HG02943 (cell line): ENCODE data around the gene CLIC1.

Source experiments
- ATAC-seq: cut with Tn5 transposase; IDR thresholded peaks from one replicate; pipeline ENCODE4 v1.9.1; 2021; ENCODE audit warnings: mild to moderate bottlenecking, low read depth, moderate library complexity; ENCODE audit not compliant: unreplicated experiment

The CLIC1 gene

DNA sequence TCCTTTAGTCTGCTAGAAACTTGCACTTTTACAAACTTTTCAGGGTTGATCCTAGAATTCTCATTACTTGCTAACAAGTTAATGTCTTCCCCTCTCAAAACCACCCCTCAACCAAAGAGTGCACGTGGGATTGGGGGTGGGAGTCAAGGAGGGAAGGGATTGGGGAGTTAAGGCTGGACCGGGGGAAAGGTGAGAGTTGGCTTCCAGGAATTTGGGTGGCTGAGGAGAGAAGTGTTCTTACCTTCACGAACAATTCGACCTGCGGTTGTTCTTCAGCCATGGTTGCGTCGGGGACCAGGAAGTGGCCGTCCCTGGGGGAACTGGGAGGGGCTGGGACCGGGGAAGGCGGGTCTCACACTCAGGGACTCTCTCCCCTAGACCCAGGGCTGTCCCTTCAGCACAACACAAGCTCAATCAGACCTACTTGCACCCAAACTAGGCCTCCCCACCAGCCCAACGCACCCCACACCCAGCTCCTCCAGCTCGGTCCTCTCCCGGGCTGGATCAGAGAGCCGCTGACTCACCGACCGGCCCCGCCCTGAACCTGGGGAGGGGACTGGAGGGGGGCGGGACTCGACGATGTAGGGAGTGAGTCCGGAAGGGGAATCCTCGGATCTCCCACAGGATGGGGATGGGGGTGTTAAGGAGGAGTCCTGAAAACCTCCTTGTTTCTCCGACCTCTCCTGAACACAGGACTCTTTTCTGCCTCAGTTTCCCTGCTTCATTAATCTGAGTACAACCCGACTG is at the start of gene CLIC1:
Gene CLIC1, minus strand, starts transcription at position 510 of the 747 bp plus-strand sequence. Its CDS starts 230 bp downstream, at position 280.
- ATAC-seq = no peak

DNA sequence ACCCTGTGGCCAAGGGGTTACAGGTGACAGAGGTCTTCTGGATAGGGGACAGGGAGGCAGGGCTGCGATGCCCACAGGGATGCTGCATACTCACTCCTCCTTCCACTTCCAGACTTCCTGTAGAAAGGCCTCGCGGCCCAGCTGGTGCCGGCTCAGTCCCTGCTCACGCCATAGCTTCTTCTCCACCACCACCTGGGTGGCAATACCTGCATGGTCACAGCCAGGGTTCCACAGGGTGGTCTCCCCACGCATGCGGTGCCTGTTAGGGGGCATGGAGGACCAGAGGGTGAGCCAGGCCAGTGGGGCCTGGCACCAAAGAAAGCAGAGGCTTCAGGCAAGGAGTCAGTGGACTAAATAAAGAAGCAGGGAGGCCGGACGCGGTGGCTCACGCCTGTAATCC is 49.1 kb upstream of the CLIC1 start:
- no peak for ATAC-seq

DNA sequence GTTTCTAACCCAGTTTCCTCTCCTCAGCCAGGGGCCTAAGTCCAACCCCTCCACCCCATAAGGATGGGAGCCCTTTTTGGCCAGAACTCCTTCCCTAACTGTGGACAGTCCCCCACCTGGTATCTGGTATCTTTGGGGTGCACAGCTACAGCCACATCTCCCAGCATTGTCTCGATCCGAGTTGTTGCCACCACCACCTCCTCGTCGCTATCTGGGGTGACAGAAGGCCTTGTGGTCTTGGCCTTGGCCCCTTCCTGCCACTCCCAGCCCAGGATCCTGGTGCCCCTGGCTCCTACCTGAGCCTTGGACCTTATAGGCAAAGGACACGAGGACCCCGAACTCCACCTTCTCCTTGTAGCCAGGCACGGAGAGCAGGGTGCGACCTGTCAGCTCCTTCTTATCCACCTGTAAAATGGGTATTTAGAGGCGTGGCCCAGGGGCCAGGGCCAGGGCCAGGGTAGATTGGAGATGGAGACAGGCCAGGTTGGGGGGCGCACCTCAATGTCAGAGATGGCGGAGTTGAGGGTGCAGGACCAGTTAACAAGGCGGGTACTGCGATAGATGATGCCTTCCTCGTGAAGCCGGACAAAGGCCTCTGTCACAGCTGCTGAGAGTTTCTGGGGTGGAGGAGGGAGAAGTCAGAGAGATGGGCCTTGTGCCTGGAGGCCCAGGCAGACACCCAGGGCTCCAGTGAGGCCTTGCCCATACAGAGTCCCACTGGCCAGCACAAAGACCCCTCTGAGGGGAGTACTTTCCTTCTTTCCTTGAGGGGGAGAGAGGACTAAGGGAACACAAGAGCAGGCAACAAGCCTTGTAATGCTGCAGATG is 48.0 kb upstream of the CLIC1 start:
- no peak for ATAC-seq

DNA sequence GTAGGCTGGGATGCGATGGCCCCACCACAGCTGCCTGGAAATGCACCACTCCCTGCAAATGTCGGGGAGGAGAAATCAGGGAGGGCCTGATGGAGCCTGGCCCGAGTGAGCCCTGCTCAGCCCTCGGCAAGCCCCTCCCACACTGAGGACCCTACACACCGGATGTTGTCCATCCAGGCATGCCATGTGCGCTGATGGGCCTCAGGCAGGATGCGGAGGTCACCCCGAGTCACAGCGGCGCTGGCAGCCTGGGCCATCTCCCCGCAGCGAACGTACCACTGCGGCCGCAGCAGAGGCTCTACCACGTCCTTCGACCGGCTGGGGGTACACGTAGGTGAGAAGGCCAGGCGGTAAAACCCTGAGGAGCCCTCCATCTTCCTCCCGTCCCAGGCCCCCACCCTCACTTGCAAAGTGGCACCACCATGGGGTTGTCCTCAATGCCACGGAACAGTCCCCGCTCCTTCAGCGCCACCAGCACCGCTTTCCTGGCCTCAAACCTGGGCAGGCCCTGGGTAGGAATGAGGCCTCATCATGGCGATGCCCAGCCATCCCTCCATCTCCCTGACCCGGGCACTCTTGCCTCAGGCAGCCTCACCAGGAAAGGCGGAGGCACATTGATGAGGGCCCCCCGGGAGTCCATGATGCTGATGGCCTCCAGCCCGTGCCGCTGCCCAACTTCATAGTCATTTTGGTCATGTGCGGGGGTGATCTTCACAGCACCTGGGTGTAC is 46.0 kb upstream of the CLIC1 start:
- ATAC-seq = no peak

DNA sequence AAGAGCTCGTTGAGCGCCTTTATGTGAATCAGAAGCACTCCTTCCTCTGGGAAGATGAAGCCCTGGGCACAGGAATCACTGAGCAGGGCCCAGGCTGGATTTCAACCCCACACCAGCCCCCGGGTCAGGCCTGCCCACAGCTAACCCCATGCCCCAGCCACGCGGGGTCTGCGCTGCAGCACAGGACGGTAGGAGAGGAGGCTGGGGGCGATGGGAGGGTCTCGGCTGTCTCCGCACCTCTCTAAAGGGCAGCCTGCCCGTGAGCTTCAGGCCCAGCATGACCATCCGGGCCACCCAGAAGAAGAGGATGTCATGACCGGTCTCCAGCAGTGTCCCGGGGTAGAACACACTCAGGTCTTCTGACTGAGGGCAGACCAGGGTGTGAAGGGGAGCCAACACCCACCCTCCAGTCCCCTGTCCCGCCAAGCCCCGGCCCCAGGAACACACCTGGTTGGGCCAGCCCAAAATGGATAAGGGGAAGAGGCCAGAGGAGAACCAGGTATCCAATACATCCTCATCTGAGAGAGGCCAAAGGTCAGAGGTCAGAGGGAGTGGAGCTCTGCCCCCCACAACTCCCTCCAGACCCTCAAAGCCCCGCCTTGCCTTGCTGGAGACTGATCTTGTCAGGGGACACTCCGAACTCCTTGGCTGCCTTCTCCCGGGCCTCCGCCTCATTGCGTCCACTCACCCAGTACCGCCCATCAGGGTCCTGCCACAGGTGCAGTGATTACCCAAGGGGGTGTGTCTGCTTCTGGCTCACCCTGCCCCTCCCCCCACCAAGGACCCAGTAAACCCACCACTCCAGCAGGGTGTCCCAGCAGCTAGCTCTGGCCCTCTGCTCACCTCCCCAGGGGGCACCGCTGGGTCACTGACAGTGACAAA is 45.2 kb upstream of the CLIC1 start:
- ATAC-seq = no peak

DNA sequence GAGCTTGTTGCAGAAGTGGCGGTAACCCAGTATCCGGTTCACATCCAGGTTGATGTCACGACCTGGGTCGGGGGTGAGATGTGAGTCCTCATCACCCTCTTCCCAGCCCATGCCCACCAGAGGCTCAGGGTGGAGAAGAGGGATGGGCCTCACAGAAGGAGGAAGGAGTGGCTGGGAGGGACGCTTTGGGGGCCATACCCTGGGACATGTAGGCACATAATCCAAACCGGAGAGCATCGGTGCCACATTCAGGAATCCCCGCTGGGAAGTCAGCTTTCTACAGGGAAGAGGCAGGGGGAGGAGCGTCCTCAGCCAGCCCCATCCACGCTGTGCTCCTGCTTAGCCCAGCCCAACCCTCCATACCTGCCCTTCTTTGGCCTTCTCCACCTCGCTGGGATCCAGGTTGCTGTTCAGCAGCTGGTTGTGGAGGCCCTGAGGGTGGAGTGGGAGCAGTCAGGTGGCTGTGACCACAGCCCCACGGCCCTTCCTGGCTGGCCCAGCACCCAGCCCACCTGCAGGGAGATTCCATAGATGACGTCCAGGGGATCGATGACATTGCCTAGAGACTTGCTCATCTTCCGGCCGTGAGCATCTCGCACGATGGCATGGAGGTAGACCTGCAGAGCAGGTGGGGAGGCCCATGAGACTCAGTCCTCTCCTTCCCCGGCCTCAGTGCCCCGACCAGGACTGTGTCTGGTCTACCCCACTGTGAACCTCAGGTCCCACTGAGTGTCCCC is 44.3 kb upstream of the CLIC1 start:
- no peak for ATAC-seq

DNA sequence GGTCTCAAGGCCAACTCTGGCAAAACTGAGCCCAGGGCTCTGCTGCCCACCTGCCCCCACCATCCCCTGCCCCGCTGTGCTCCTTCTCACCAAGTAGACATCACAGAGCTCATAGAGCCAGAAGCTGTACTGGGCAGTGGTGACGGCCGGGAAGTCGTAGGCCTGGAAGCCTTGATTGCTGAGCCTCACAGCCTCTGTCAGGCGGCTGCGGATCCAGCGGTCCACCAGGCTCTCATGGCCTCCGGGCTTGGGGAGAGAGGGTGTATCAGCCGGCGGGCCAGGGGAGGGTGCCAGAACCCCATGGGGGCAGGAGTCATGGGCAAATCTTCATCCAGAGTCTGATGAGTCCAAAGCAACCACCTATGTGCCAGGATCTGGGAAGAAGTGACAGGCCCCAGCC is 43.6 kb upstream of the CLIC1 start:
- ATAC-seq = no peak

DNA sequence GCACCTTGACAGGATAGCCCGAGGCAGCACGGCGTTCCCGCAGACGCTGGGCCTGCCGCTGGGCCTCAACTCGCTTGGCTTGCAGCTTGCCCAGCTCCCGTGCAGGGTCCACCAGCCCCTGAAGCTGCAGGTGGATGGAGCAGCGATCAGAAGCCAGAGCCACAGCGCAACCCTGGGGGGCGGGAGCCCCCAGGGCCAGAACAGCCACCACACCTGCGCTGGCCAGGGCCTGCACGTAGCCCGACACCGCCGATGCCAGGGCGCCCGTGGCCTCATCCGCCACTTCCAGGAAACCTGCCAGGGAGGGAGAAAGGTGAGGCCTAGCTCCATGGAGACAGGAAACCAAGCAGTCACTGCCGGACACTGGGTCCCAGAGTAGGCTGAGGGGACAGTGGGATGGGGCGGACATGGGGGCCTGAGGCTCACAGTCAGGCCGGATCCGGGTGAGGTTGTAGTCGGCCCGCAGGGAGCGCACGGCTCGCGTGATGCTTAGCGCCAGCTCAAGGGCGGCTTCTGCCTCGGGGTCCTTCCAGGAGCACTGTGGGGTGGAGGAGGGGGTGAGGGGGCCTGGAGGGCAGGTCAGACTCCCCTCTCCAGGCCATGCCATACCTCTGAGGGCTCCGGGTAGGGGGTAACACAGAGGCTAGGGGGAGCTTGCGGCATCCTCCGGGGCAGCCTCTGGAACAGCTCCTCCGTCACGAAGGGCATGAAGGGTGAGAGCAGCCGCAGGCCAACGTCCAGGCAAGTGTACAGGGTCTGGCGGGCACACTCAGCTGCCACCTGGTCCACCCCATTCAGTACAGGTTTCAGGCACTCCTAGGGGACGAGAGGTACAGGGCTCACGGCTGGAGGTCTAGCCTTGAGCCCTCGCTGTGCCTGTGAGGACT is 42.9 kb upstream of the CLIC1 start:
- ATAC-seq = no peak

DNA sequence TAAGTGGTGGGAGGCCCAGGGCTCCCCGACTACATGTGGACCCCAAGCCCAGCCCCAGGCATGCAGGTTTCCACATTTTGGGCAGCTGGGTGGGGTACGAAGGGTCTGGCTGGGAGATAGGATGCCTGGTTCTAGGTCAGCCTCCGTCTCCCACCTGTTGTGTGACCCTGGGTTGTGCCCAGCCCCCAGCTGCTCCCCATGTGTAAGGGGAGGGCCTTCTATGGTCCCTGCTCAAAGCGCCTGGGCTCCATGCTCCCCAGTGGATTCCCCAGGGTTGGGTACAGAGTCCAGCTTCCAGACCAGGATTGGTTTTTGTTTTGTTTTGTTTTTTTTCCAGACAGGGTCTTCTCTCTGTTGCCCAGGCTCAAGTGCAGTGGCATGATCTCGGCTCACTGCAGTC is 41.9 kb upstream of the CLIC1 start:
- no peak for ATAC-seq

DNA sequence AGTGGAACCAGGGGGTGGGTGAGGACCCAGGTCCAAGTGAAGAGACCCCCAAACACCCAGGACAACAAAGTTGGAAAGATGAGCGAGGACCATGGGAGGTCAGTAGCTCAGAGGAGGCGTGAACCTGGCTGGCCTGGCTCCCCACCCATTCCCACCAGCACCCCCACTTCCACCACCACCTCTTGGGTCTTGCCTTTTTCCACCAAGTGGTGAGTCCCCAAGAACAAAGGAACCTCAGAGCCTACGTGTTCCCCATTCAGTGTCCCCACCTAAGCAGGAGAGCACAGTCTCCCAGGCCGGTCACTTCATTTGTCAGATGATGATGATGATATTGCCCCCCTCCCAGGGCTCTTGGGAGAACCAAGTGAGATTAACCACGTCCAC is 41.3 kb upstream of the CLIC1 start:
- no peak for ATAC-seq

DNA sequence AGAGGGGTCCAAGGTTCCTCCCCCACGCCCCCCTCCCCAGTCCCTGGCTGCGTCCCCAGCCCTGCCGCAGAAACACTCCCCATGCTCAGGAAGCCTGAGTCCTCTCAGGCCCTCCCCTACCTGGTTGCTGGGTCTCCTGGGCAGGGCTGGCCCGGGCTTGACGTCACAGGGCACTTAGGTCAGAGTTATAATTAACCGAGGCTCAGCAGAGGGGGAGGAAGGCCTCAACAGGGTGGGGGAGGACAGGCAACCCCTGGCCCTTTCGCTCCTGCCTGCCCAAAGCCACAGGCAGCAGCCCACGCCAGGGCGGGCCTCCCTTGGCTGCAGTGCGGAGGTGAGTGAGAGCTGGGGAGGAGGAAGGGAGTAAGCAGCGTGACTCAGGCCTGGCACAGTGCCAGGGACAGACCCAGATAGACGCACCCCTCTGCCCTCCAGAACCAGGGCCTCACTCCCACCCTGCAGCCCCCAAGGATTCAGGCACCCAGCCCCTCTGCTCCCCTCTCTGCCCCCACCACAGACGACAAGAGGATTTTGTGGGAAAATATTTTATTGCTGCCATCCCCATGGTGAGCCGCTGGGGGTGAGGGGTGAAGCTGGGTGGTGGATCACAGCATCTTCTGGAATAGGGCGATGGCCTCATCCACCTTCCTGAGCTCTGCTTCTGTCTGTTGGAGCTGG is 40.8 kb upstream of the CLIC1 start, which contains the start of gene VWA7:
Gene VWA7, minus strand, starts transcription at position 340 of the 678 bp plus-strand sequence. CDS start 549 bp downstream, outside the sequence.
- ATAC-seq = no peak

DNA sequence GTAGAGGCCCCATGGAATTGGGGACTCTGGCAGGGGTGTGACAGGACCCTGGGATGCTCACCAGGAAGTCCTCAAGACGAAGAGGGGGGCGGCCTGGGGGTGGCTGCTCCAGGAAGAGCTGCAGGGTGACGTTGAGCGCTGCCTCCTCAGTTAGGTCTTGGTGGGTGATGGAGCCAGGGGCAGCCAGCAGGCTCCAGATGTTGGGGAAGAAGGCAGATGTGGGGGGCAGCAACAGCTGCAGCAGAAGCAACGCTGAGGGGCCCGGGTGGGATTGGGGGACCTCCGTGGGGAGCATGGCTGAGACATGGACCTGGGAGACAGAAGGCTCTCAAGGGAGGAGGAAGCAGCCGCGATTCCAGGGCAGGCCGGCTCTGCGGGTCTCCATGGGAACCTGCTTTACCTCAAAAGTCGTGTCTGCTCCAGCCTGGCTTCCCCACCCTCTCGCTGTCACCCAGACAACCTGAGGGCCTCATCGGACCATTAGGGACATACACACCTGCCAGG is 40.2 kb upstream of the CLIC1 start:
- ATAC-seq = no peak

DNA sequence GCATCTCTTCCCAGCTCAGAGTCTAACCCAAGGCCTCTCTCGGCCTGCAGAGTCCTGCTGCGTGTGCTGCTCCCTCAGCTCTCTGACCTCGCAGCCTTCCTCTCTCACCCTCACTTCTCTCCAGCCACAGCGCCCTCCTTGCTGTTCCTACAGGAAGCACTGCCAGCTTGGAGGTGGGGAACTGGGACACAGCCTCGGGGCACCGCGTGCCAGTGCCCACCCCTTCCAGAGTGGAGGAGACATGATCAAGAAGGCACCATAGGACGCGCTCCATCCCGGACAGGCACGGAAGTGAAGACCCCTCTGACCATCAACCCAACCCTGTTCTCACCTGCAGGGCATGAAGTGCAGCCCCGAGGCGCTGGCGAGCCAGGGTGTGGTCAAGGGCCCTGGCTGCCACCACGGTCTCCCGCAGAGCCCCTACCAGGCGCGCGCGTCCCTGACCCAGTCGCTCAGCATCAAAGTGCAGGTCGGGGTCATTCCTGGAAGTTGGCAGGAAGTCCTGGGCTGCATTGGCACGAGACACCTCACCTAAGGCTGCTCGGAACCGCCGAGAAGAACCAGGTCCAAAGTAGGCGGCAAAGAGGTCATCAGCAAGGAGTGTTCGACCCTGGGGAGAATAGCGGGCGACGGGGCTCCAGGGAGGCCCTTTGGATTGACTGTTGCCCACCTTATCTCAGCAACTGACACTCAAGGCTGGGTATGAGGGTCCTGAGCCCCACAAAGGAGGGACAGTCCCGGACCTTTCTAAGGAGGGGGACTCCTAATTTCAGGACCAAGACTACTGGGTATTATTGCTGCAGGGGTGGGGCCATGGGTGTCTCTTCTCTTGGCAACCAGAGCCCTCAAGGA is 39.5 kb upstream of the CLIC1 start:
- ATAC-seq = no peak

DNA sequence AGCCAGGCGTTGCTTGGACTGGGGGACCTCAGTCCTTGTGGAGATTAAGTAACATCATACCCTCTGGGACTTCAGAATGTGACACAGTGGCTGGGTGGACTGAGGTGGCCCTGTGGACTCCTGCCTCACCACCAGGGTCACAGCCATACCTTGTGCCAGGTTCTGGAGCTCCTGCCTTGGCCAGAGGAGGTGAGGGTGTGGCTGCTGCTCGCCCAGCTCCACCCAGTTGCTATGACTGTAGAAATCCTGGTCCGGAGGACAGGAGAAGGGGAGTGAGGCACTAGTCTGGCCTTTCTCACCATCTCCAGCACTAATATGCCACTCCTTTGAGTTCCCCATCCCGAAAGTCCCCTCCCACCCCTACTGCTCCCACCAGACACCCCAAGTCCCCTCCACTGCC is 38.9 kb upstream of the CLIC1 start:
- ATAC-seq = no peak

DNA sequence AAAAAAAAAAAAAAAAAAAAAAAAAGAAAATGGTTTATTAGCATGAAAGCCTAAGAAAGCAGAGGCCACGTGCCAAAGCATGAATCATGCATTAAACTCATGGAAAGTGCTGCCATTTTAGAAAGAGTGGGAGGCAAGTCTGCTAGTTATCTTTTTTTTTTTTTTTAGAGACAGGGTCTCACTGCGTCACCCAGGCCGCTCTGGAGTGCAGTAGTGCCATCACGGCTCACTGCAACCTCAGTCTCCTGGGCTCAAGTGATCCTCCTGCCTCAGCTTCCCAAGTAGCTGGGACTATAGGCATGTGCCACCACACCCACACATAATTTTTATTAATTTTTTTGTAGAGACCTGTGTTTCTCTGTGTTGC is 35.6 kb upstream of the CLIC1 start:
- ATAC-seq = no peak

DNA sequence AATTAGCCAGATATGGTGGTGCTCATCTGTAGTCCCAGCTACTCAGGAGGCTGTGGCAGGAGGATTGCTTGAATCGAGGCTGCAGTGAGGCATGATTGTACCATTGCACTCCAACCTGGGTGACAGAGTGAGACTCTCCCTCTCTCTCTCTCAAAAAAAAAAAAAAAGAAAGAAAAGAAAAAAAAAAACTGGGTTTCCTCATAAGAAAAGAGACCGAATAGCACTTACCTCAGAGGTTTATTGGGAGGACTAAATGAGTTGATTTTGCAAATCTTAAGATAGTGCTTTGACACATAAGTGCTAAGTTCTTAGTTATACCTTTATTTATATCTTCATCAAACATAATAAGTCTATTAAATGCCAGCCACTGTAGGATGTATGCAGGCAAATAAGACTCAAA is 34.5 kb upstream of the CLIC1 start:
- no peak for ATAC-seq
